IPS DF 4.7 (cell line): ENCODE measurements around the gene CDH16.

Source experiments
- DNase-seq: peaks from one replicate; pipeline ENCODE4 v3.0.0-alpha.2; 2013; ENCODE audit warnings: low spot score; ENCODE audit errors: extremely low read depth

The CDH16 gene

DNA sequence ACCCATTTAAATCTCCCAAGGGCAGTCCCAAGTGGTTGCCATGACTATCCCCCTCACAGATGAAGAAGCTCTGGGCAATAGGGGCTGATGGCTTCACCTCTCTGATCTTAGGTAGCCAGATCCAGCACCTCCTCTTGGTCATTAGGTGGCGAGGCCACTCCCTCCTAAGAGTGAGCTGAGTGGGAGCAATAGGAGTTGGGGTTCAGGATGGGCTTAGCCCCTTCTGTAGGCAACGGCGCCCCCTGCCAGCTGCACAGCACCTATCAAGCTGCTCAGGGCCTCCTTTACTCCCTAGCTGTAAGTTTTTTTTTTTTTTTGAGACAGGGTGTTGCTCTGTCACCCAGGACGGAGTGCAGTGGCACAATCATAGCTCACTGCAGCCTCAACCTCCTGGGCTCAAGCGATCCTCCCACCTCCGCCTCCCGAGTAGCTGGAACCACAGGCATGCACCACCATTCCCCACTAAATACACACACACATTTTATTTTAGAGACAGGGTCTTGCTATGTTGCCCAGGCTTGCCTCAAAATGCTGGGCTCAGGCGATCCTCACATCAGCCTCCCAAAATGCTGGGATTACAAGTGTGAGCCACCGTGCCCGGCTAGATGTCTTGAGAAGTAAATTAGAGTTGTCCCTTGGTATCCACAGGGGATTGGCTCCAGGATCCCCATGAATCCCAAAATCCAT is 10.2 kb upstream of the CDH16 start:
- DNase-seq, result no peak

- no peak for DNase-seq
These were observed 9.4 kb upstream of the CDH16 start for GRCh38 chr16:66927918-66928649.

DNA sequence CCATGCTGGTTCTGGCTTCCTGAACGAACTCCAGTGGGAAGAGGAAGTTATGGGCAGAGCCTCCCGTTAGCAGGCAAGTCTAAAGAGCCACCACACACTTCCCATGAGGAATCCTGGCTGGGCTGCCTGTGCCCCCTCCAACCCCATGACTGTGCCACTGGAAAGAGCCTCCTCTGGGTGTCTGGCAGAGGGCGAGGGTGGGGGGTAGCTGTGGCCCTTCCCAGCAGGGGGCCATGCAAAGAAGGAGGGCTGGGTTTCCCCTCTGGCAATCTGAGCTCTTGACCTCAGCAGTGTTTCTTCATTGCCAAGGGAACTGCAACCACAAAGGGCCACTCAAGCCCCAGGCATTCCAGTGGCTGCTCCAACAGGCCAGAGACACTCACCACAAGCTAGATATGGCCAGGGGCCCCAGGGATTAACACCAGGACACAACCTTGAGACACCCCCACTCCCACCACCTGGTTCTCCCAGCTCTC is 8.3 kb upstream of the CDH16 start:
- no peak for DNase-seq

- no peak for DNase-seq
These were observed 7.7 kb upstream of the CDH16 start for GRCh38 chr16:66926171-66926947.

DNA sequence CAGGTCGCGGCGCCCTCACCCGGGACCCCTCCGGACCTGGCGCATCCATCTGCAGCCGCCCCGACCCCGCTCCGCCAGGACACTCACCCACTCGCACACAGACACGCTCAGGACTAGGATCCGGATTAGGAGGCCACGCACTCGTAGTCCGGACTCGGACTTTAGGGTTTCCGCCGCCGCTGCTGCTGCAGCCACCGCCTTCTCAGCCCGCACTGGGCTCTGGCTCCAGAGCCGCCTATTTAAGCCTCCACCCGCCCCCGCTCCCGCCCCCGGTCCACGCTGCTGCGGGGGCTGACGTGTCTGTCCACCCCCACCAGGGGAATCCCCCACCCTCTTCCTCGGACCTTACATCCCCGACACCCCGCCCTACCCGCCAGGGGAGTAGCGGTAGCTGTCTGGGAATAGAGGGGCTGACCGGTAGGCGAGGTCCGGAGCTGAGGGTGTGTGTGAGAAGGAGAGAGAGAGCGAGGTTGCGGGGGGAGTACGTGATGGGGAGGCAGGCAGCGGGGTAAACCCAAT is 6.7 kb upstream of the CDH16 start, which contains the start of gene RRAD:
Gene RRAD, minus strand, starts transcription at position 214 of the 519 bp plus-strand sequence. CDS start 356 bp downstream, outside the sequence.
- DNase-seq, result no peak

GRCh38 chr16:66924527-66925321 is 6.0 kb upstream of the CDH16 start:
- no peak for DNase-seq

DNA sequence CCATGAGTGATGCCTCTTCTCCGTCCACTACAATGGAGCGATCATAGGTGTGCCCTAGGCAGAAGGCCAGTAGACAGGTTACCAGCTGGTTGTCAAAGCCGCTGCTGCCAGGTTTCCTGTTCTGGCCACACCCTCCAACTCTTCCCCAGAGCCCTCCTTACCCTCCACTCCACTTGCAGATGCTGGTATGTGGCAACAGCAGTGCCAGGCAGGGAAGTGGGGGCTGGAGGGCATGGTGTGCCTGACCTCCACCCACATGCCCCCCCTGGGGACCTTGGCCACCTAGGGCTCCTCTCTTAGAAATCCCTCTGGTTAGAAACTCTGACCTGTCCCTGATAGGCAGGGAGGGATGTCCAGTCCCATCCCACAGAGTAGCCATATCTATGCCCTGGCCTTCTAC is 5.2 kb upstream of the CDH16 start:
- no peak for DNase-seq

- no peak for DNase-seq
These were observed 4.6 kb upstream of the CDH16 start for GRCh38 chr16:66923247-66923731.

DNA sequence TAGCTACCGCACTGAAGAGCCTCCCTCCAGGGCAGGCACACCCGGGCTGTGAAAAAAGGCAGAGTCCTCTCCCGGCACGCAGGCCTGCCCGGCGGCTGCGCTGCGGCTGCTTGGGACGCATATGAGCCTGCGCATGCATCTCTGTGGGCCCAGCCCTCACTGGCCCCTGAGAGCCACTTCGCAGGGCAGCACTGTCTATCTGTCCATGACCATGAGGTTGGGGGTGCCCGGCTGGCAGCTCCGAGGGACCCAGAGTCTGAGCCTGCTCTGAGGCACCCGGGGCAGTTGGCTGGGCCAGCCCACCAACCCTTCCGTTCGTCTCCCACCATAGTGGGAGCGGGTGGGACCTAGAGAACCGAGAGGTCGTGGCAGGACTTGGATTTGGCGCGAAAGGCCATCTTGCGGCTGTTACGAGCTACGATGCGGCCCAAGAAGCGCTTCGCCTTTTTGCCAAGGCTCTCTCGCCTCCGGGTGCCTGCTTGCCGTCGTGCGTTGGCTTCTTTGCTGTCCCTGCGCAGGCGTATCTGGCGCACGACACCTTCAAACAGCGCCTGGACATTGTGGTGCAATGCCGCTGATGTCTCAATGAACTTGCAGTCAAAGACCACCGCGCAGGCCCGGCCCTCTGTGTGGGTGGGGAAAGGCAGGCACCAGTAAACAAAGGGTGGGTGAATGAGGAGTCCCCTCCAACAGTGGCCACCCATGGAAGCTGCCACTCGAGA is 3.2 kb upstream of the CDH16 start:
- DNase-seq, result no peak

GRCh38 chr16:66920924-66921680 is 2.4 kb upstream of the CDH16 start:
- no peak for DNase-seq

- DNase-seq, result no peak
These were observed 1.6 kb upstream of the CDH16 start for GRCh38 chr16:66920299-66920590.

- DNase-seq, result no peak
These were observed 1.0 kb upstream of the CDH16 start for GRCh38 chr16:66919569-66920298.

DNA sequence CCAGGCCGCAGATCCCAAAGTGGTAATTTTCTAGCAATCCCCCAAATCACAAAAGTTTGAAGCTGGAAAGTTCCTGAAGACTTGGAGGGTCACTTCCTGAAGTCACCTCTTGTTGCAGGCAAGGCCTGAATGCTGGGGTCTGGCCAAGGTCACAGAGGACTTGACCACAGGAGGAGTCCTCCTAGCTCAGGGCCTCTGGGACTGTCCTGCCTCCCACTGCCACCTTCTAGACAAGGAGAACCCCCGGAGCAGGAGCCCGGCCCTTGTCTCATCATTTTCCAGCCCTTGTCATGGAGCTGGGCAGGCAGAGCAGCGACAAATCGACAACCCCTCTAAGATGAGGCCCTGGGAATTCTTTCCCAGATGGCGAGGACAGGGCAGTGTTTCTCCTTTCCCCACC is 330 bp downstream of the CDH16 start:
- DNase-seq, result no peak

DNA sequence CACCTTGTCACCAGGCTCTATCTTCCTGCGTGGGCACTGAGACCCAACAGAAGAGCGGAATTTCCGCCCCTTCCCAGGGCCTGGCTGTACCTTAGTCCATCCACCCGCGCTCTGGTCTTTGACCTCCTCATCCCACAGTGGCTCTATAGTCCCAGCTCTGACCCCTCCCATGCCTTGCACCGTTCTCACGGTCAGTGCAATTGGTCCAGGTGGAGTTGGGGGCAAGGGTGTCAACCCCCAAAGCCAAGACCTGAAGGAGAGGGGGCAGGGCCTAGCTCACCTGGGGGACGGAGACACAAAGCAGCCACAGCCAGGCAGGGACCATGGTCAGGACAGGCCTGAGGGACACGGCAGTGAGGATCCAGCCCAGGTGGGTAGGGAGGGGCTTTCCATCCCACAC is 944 bp downstream of the CDH16 start:
- DNase-seq, result no peak

- no peak for DNase-seq
These were observed 2.2 kb downstream of the CDH16 start for GRCh38 chr16:66916518-66916917.

GRCh38 chr16:66915041-66915440 is 3.6 kb downstream of the CDH16 start:
- no peak for DNase-seq

DNA sequence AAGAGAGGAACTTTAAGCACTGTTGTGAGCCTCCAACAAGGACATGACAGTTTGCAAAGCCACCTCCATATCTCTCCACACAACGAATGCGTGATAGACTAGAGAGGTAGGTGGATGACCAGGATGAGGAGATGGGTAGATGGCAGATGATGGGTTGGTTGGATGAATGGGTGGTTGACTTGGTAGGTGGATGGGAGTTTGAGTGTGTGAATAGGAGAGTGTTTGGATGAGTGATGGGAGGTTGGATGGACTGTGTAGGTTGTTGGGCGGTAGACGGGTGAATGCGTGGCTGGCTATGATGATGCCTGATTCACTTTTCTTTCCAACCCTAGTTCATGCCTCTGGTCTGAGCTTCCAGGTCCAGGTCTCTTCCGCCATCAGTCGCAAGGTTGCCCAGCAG is 4.1 kb downstream of the CDH16 start:
- DNase-seq, result no peak

GRCh38 chr16:66913711-66914110 is 5.0 kb downstream of the CDH16 start:
- no peak for DNase-seq

DNA sequence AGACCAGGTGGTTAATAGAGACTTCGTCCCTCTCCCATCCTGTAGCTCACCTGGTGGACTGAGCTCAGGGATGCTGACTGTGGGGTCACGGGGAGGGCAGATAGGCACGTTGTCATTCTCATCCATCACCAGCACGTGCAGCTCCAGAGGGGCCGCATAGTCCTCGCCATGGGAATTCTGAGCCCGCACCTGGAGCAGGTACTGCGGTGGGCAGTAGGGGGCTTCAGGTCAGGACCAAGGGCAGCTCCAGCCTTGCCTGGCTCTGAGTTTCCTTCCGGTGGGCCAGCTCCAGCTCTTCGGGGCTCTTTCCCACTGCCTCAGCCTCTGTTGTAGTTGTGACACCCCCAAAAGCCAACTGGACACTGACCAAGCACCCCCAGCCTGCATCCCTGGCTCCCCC is 5.6 kb downstream of the CDH16 start:
- no peak for DNase-seq
